SK-N-SH treated with all-trans-retinoic acid at 6 μM for 48 hours (cell line): Measurements from ENCODE around the gene LTN1.

Source experiments
- ATAC-seq: fragments of 200-7000 bp; cut with Tn5 transposase; 3 replicates; pipeline ENCODE4 v1.9.1; 2020; ENCODE audit warnings: mild to moderate bottlenecking, moderate library complexity
- ARNTL ChIP-seq: fragments of 450-650 bp; formaldehyde crosslinking; IDR thresholded peaks from 2 replicates; pipeline ENCODE4 v1.5.0; 2020; ENCODE audit warnings: low read depth, mild to moderate bottlenecking, moderate library complexity, borderline replicate concordance
- CREB5 ChIP-seq: fragments of 250-450 bp; sonication (Bioruptor Pico); IDR thresholded peaks from 2 replicates; pipeline ENCODE4 v1.5.1; 2020; ENCODE audit warnings: low read depth, mild to moderate bottlenecking, moderate library complexity
- CSDC2 ChIP-seq: fragments of 250-450 bp; sonication (Bioruptor Pico); IDR thresholded peaks from 2 replicates; pipeline ENCODE4 v1.5.0; 2020; ENCODE audit warnings: mild to moderate bottlenecking, moderate library complexity
- ISL1 ChIP-seq: fragments of 250-450 bp; sonication (Bioruptor Pico); IDR thresholded peaks from 2 replicates; pipeline ENCODE4 v2.1.2; 2022; ENCODE audit warnings: mild to moderate bottlenecking, moderate library complexity
- OSR1 ChIP-seq: fragments of 250-450 bp; sonication (Bioruptor Pico); IDR thresholded peaks from 2 replicates; pipeline ENCODE4 v1.8.0; 2022; ENCODE audit warnings: moderate library complexity, mild to moderate bottlenecking, inconsistent platforms
- POU6F1 ChIP-seq: fragments of 250-450 bp; sonication (Bioruptor Pico); IDR thresholded peaks from 2 replicates; pipeline ENCODE4 v1.8.0; 2021; ENCODE audit warnings: low read depth, mild to moderate bottlenecking, moderate library complexity, borderline replicate concordance
- PPARA ChIP-seq: fragments of 250-450 bp; sonication (Bioruptor Pico); IDR thresholded peaks from 2 replicates; pipeline ENCODE4 v1.5.0; 2020; ENCODE audit warnings: mild to moderate bottlenecking, borderline replicate concordance
- RARB ChIP-seq: fragments of 250-450 bp; sonication (Bioruptor Pico); IDR thresholded peaks from 2 replicates; pipeline ENCODE4 v1.8.0; 2021; ENCODE audit warnings: mild to moderate bottlenecking, moderate library complexity
- SNAI2 ChIP-seq: fragments of 250-450 bp; sonication (Bioruptor Pico); IDR thresholded peaks from 2 replicates; pipeline ENCODE4 v1.5.0; 2020; ENCODE audit warnings: mild to moderate bottlenecking, moderate library complexity
- TCF4 ChIP-seq: fragments of 250-450 bp; sonication (Bioruptor Pico); IDR thresholded peaks from 2 replicates; pipeline ENCODE4 v1.8.0; 2021; ENCODE audit warnings: mild to moderate bottlenecking, moderate library complexity, borderline replicate concordance
- TOX ChIP-seq: fragments of 250-450 bp; sonication (Bioruptor Pico); IDR thresholded peaks from 2 replicates; pipeline ENCODE4 v1.8.0; 2021; ENCODE audit warnings: mild to moderate bottlenecking, moderate library complexity, borderline replicate concordance
- TSHZ2 ChIP-seq: fragments of 250-450 bp; sonication (Bioruptor Pico); IDR thresholded peaks from 2 replicates; pipeline ENCODE4 v1.5.0; 2020; ENCODE audit warnings: mild to moderate bottlenecking, moderate library complexity
- ZC3H10 ChIP-seq: fragments of 250-450 bp; sonication (Bioruptor Pico); IDR thresholded peaks from 2 replicates; pipeline ENCODE4 v1.5.1; 2021; ENCODE audit warnings: mild to moderate bottlenecking, moderate library complexity
- ZFP3 ChIP-seq: fragments of 250-450 bp; sonication (Bioruptor Pico); IDR thresholded peaks from 2 replicates; pipeline ENCODE4 v1.5.0; 2020; ENCODE audit warnings: mild to moderate bottlenecking, moderate library complexity
- ZFP30 ChIP-seq: fragments of 450-650 bp; formaldehyde crosslinking; IDR thresholded peaks from 2 replicates; pipeline ENCODE4 v1.5.0; 2022; ENCODE audit warnings: mild to moderate bottlenecking, moderate library complexity
- ZNF565 ChIP-seq: fragments of 450-650 bp; formaldehyde crosslinking; conservative IDR thresholded peaks from 2 replicates; pipeline ENCODE4 v1.5.0; 2020; ENCODE audit warnings: low read depth, mild to moderate bottlenecking, moderate library complexity
- ZNF70 ChIP-seq: fragments of 450-650 bp; formaldehyde crosslinking; IDR thresholded peaks from 2 replicates; pipeline ENCODE4 v1.5.0; 2020; ENCODE audit warnings: mild to moderate bottlenecking, moderate library complexity
- ZNF8 ChIP-seq: fragments of 450-650 bp; formaldehyde crosslinking; IDR thresholded peaks from 2 replicates; pipeline ENCODE4 v1.5.0; 2020; ENCODE audit warnings: mild to moderate bottlenecking, moderate library complexity

Gene LTN1

GRCh38 chr21:28883931-28884330 is 108.7 kb downstream of the LTN1 start:
- TF ChIP-seq CSDC2 (CRISPR knock-in tag): no peak
- no peak for TF ChIP-seq TCF4
- TF ChIP-seq TSHZ2 (CRISPR knock-in tag): no peak
- no peak for TF ChIP-seq ZNF565 (CRISPR knock-in tag)
- TF ChIP-seq ZFP3 (CRISPR knock-in tag): no peak
- no peak for TF ChIP-seq POU6F1
- TF ChIP-seq ZNF70 (CRISPR knock-in tag): no peak
- no peak for TF ChIP-seq PPARA (CRISPR knock-in tag)
- TF ChIP-seq ZNF8 (CRISPR knock-in tag): no peak
- no peak for TF ChIP-seq ZC3H10 (CRISPR knock-in tag)
- no peak for TF ChIP-seq CREB5
- TF ChIP-seq ARNTL (CRISPR knock-in tag): no peak
- TF ChIP-seq ZFP30 (CRISPR knock-in tag): no peak
- no peak for TF ChIP-seq TOX (CRISPR knock-in tag)

GRCh38 chr21:28882345-28882744 is 110.3 kb downstream of the LTN1 start:
- TF ChIP-seq OSR1 (no peak), SNAI2 (CRISPR knock-in tag) (no peak), ZNF8 (CRISPR knock-in tag) (no peak), ZNF565 (CRISPR knock-in tag) (no peak), ZC3H10 (CRISPR knock-in tag) (no peak), ISL1 (CRISPR knock-in tag) (no peak), ZNF70 (CRISPR knock-in tag) (no peak), PPARA (CRISPR knock-in tag) (no peak), TSHZ2 (CRISPR knock-in tag) (no peak), ZFP3 (CRISPR knock-in tag) (no peak), CSDC2 (CRISPR knock-in tag) (no peak), POU6F1 (no peak), ARNTL (CRISPR knock-in tag) (no peak), RARB (no peak)
- no peak for ATAC-seq

More at GRCh38 chr21:28883931-28884330, 108.7 kb downstream of the LTN1 start:
- no peak for ATAC-seq
